H1 (cell line): Measurements from ENCODE around the gene EDC3. TPM values are rescaled to one million over a fixed set of nuclear protein-coding genes. Genes with fewer than 3 reads are reported as not detected.

ENCODE experiments used
- CTCF ChIA-PET: fragments of 300-600 bp; sonication (Branson Sonifier 250); formaldehyde crosslinking; loops from one replicate; lab custom pipeline; 2021; ENCODE audit not compliant: partially characterized antibody; lab: Charles Lee
- POLR2A ChIA-PET: fragments of 300-600 bp; sonication (Branson Sonifier 250); formaldehyde crosslinking; loops from one replicate; lab custom pipeline; 2021; ENCODE audit warnings: inconsistent platforms; ENCODE audit not compliant: partially characterized antibody; lab: Charles Lee
- DNase-seq, 2 experiments: peaks; one replicate each; pipeline versions ENCODE4 v3.0.0 to v3.0.0-alpha.2; 2010 to 2022; ENCODE audit warnings: low spot score in 2 of 2, low read depth in 1 of 2, mixed read lengths in 1 of 2
- FAIRE-seq: peaks from 2 replicates; lab custom pipeline; 2011; peaks lifted over from hg19 to GRCh38; lab: Jason Lieb, UNC
- H2AFZ ChIP-seq: 2 replicates; pipeline ENCODE4 v1.8.1; 2012; ENCODE audit warnings: low read length, inconsistent platforms
- H2AK5ac ChIP-seq: 2 replicates; pipeline ENCODE4 v1.6.1; 2013; ENCODE audit warnings: low read depth, low read length
- H2BK120ac ChIP-seq: replicated peaks from 2 replicates; pipeline ENCODE3; 2013; ENCODE audit warnings: low read depth, low read length, inconsistent platforms
- H2BK12ac ChIP-seq: 2 replicates; pipeline ENCODE4 v1.6.1; 2013; ENCODE audit warnings: low read depth, low read length
- H2BK15ac ChIP-seq: 2 replicates; pipeline ENCODE4 v1.6.1; 2013; ENCODE audit warnings: low read length
- H2BK20ac ChIP-seq: 2 replicates; pipeline ENCODE4 v1.6.1; 2013; ENCODE audit warnings: low read length
- H2BK5ac ChIP-seq: 2 replicates; pipeline ENCODE4 v1.6.1; 2013; ENCODE audit warnings: low read depth, low read length
- H3K14ac ChIP-seq: 2 replicates; pipeline ENCODE4 v1.6.1; 2013; ENCODE audit warnings: inconsistent platforms; ENCODE audit not compliant: insufficient read length
- H3K18ac ChIP-seq: 2 replicates; pipeline ENCODE4 v1.6.1; 2013; ENCODE audit warnings: low read length; ENCODE audit errors: extremely low read depth
- H3K23ac ChIP-seq: 2 replicates; pipeline ENCODE4 v1.6.1; 2013; ENCODE audit warnings: inconsistent platforms; ENCODE audit not compliant: insufficient read length
- H3K23me2 ChIP-seq: 2 replicates; pipeline ENCODE4 v1.6.1; 2013; ENCODE audit warnings: low read depth, low read length
- H3K27ac ChIP-seq: 2 replicates; pipeline ENCODE4 v1.6.1; 2011; ENCODE audit warnings: low read depth, low read length, inconsistent platforms
- H3K27me3 ChIP-seq, 4 experiments: replicated peaks in 1 of 4; 1 replicate in 1 of 4; 2 replicates in 3 of 4; pipeline versions ENCODE4 v1.6.1 to v1.8.1; 2011 to 2013; ENCODE audit warnings: low read length in 3 of 4, mild to moderate bottlenecking in 3 of 4, inconsistent platforms in 2 of 4, mixed read lengths in 2 of 4, moderate library complexity in 1 of 4; ENCODE audit not compliant: control insufficient read depth in 3 of 4, insufficient read depth in 3 of 4; ENCODE audit errors: extremely low read depth in 1 of 4
- H3K36me3 ChIP-seq, 4 experiments: 2 replicates each; pipeline versions ENCODE4 v1.6.1 to v1.8.1; 2011 to 2013; ENCODE audit warnings: mild to moderate bottlenecking in 4 of 4, low read length in 3 of 4, moderate library complexity in 2 of 4, control low read depth in 1 of 4, inconsistent platforms in 1 of 4; ENCODE audit not compliant: insufficient read depth in 4 of 4, control insufficient read depth in 2 of 4
- H3K4ac ChIP-seq: replicated peaks from 2 replicates; pipeline ENCODE3; 2013; ENCODE audit warnings: low read length, low read depth, mixed read lengths, inconsistent platforms; ENCODE audit not compliant: insufficient read length
- H3K4me1 ChIP-seq, 4 experiments: replicated peaks in 1 of 4; 1 replicate in 1 of 4; 2 replicates in 3 of 4; pipeline versions ENCODE4 v1.6.1 to v1.8.1; 2011 to 2013; ENCODE audit warnings: low read length in 3 of 4, inconsistent platforms in 2 of 4, mixed read lengths in 1 of 4; ENCODE audit not compliant: insufficient read depth in 4 of 4, control insufficient read depth in 3 of 4
- H3K4me2 ChIP-seq, 2 experiments: 2 replicates each; pipeline versions ENCODE4 v1.6.1 to v1.8.1; 2011 to 2013; ENCODE audit warnings: low read depth in 2 of 2, low read length in 2 of 2, control low read depth in 1 of 2, inconsistent platforms in 1 of 2, mild to moderate bottlenecking in 1 of 2; ENCODE audit not compliant: insufficient read depth in 1 of 2
- H3K4me3 ChIP-seq, 4 experiments: fragments of 200-600, 300-600 bp in 1 of 4; sonication (generic), shearing (Covaris generic), sonication (Bioruptor Twin) in 1 of 4; 2 replicates each; pipeline versions ENCODE4 v1.5.1 to v1.8.1; 2011 to 2016; ENCODE audit warnings: low read length in 4 of 4, low read depth in 3 of 4, control low read depth in 2 of 4, inconsistent platforms in 2 of 4, mild to moderate bottlenecking in 2 of 4, mixed read lengths in 1 of 4, moderate library complexity in 1 of 4; ENCODE audit not compliant: insufficient read depth in 2 of 4; ENCODE audit errors: extremely low read depth in 1 of 4
- H3K56ac ChIP-seq: replicated peaks from 2 replicates; pipeline ENCODE3; 2013; ENCODE audit warnings: low read depth, mild to moderate bottlenecking, mixed read lengths, low read length, inconsistent platforms; ENCODE audit not compliant: insufficient read length
- H3K79me1 ChIP-seq: 2 replicates; pipeline ENCODE4 v1.6.1; 2013; ENCODE audit warnings: low read depth, low read length, control low read depth
- H3K79me2 ChIP-seq, 2 experiments: 2 replicates each; pipeline versions ENCODE4 v1.6.1 to v1.8.1; 2012 to 2013; ENCODE audit warnings: low read length in 2 of 2, mild to moderate bottlenecking in 2 of 2, inconsistent platforms in 1 of 2; ENCODE audit not compliant: insufficient read depth in 2 of 2, control insufficient read depth in 1 of 2
- H3K9ac ChIP-seq, 4 experiments: replicated peaks in 1 of 4; 1 replicate in 1 of 4; 2 replicates in 3 of 4; pipeline versions ENCODE4 v1.6.1 to v1.8.1; 2011 to 2013; ENCODE audit warnings: low read depth in 3 of 4, low read length in 3 of 4, control low read depth in 2 of 4, mild to moderate bottlenecking in 2 of 4, moderate library complexity in 2 of 4, inconsistent platforms in 1 of 4; ENCODE audit errors: extremely low read depth in 1 of 4
- H3K9me3 ChIP-seq, 2 experiments: 2 replicates each; pipeline versions ENCODE4 v1.6.1 to v1.8.1; 2012 to 2013; ENCODE audit warnings: mild to moderate bottlenecking in 2 of 2, moderate library complexity in 2 of 2, control low read depth in 1 of 2, inconsistent platforms in 1 of 2, low read depth in 1 of 2, low read length in 1 of 2, mixed read lengths in 1 of 2; ENCODE audit not compliant: insufficient read depth in 2 of 2
- H4K20me1 ChIP-seq, 2 experiments: replicated peaks in 1 of 2; 2 replicates each; pipeline versions ENCODE3 to v1.8.1; 2011 to 2013; ENCODE audit warnings: inconsistent platforms in 2 of 2, low read length in 2 of 2, mild to moderate bottlenecking in 1 of 2; ENCODE audit not compliant: insufficient read depth in 2 of 2, control insufficient read depth in 1 of 2
- H4K5ac ChIP-seq: 2 replicates; pipeline ENCODE4 v1.6.1; 2013; ENCODE audit warnings: low read length, low read depth, mixed read lengths, inconsistent platforms; ENCODE audit not compliant: insufficient read length
- H4K8ac ChIP-seq: 2 replicates; pipeline ENCODE4 v1.8.0; 2013; ENCODE audit warnings: mild to moderate bottlenecking, moderate library complexity, low read length, inconsistent platforms; ENCODE audit not compliant: insufficient read depth; ENCODE audit errors: extremely low read depth
- H4K91ac ChIP-seq: replicated peaks from 2 replicates; pipeline ENCODE3; 2013; ENCODE audit warnings: low read length, mixed read lengths, inconsistent platforms; ENCODE audit not compliant: insufficient read length
- CBX5 ChIP-seq: fragments of 300-800, 300-1000 bp; sonication (generic); IDR thresholded peaks from 2 replicates; pipeline ENCODE4 v1.7.1; 2016; ENCODE audit warnings: antibody characterized with exemption, low read length, low read depth
- CTBP2 ChIP-seq: IDR thresholded peaks from 2 replicates; pipeline ENCODE4 v1.7.0; 2011; ENCODE audit warnings: borderline replicate concordance, mild to moderate bottlenecking, moderate library complexity, mixed read lengths, low read length; ENCODE audit not compliant: insufficient read depth, insufficient read length
- MAFK ChIP-seq: IDR thresholded peaks from 2 replicates; pipeline ENCODE4 v1.6.1; 2012; ENCODE audit warnings: low read depth, mild to moderate bottlenecking, improper control_type of control experiment, low read length
- SAP30 ChIP-seq: fragments of 300-600 bp; sonication (generic); IDR thresholded peaks from 2 replicates; pipeline ENCODE4 v1.7.1; 2012; ENCODE audit warnings: low read length, moderate library complexity, mild to moderate bottlenecking, inconsistent platforms; ENCODE audit not compliant: insufficient read depth, insufficient replicate concordance
- SIRT6 ChIP-seq: IDR thresholded peaks from one replicate; pipeline ENCODE4 v1.7.1; 2012; ENCODE audit warnings: low read length, inconsistent platforms
- SIX5 ChIP-seq: IDR thresholded peaks from 2 replicates; pipeline ENCODE4 v1.6.1; 2011; ENCODE audit warnings: mild to moderate bottlenecking, low read depth, low read length
- SRF ChIP-seq: IDR thresholded peaks from 2 replicates; pipeline ENCODE4 v1.6.1; 2011; ENCODE audit warnings: mild to moderate bottlenecking, low read depth, low read length, moderate library complexity
- SUZ12 ChIP-seq: fragments of 200-600 bp; sonication (generic); IDR thresholded peaks from 2 replicates; pipeline ENCODE4 v1.6.1; 2012; ENCODE audit warnings: mild to moderate bottlenecking, inconsistent platforms, low read length, moderate library complexity, mixed read lengths
- TBP ChIP-seq: IDR thresholded peaks from 2 replicates; pipeline ENCODE4 v1.6.1; 2011; ENCODE audit warnings: low read depth, low read length, improper control_type of control experiment
- YY1 ChIP-seq: IDR thresholded peaks from 2 replicates; pipeline ENCODE4 v1.6.1; 2011; ENCODE audit warnings: low read depth, mild to moderate bottlenecking, low read length
- ZNF274 ChIP-seq: IDR thresholded peaks from 2 replicates; pipeline ENCODE4 v1.7.0; 2012; ENCODE audit warnings: low read length, borderline replicate concordance; ENCODE audit errors: extremely low read depth
- WGBS, 2 experiments: shearing (Covaris generic) in 1 of 2; methylation state at CpG; one replicate each; pipeline versions ENCODE4 v1.1.6 to v1.1.7; 2013 to 2015; ENCODE audit warnings: low lambda C conversion rate in 2 of 2, mixed read lengths in 2 of 2, inconsistent platforms in 1 of 2, low coverage in 1 of 2, missing lambda C conversion rate in 1 of 2; ENCODE audit not compliant: insufficient replicate concordance in 2 of 2, insufficient coverage in 1 of 2, insufficient read length in 1 of 2; ENCODE audit errors: extremely low coverage in 1 of 2, missing lambda C conversion rate in 1 of 2; 5-methylcytosine and 5-hydroxymethylcytosine counted together
- polyA plus RNA-seq, 7 experiments: library from polyadenylated mRNA; depleted of rRNA in 3 of 7; stranded (reverse) in 5 of 7; unstranded in 2 of 7; fragments of >200 nt in 5 of 7; fragments of 200-250 nt in 2 of 7; gene quantifications; 1 replicate in 5 of 7; 2 replicates in 1 of 7; 4 replicates in 1 of 7; pipeline versions ENCODE4 v1.2.1 to v1.2.3, GENCODE V29; 2011 to 2013; ENCODE audit warnings: missing spikeins in 2 of 7, mixed read lengths in 2 of 7
- total RNA-seq: library from RNA; stranded (reverse); fragmentation: NEBNext Ultra II Directional; extraction: Animal tissue kit (Norgen Biotek cat#: 25700); gene quantifications from 2 replicates; pipeline ENCODE4 v1.2.1, GENCODE V29; 2021
- TF ChIP-seq, protein P1 (sequence below), 3 experiments: IDR thresholded peaks; 1 replicate in 2 of 3; 2 replicates in 1 of 3; pipeline versions ENCODE4 v1.5.1 to v1.6.1; 2011; ENCODE audit warnings: low read length in 3 of 3, mild to moderate bottlenecking in 3 of 3, inconsistent platforms in 2 of 3, low read depth in 1 of 3, moderate library complexity in 1 of 3; ENCODE audit not compliant: insufficient read depth in 1 of 3; ENCODE audit errors: control extremely low read depth in 1 of 3

The EDC3 gene
- total and polyA plus RNA-seq, 2 of the 8 experiments (the other 6 are each of a cell fraction or from before 2014, with no cell fraction given), result 45.0 to 50.8 TPM

GRCh38 chr15:74669627-74670026 lies 26.2 kb downstream of the EDC3 start:
- H3K27me3 ChIP-seq, result no peaks in the 10 kb centered on the region
- H3K4me2 ChIP-seq, result no peak overlapping the region
- H3K36me3 ChIP-seq, result peaks cover 7 to 17% (median 12%) of the 10 kb centered on the region in 4 experiments; a peak in 5 of 8 replicates
- peaks cover 0 to 3% of the 10 kb centered on the region in 2 experiments for H4K20me1 ChIP-seq
- H3K4me1 ChIP-seq, result 0 out of 7 replicates have a peak, but pooled peaks cover 0 to 2% (median 0%) of the 10 kb centered on the region in 4 experiments
- FAIRE-seq, result no peak
- H3K9me3 ChIP-seq, result no peaks in the 10 kb centered on the region
- H2BK120ac ChIP-seq, result no peak overlapping the region
- H3K79me1 ChIP-seq, result peaks cover 3% of the 10 kb centered on the region; the same call in 1 of the 2 replicates
- H3K18ac ChIP-seq, result no peak overlapping the region
- no peak overlapping the region for H3K56ac ChIP-seq
- H2BK12ac ChIP-seq, result no peak overlapping the region
- CTCF ChIA-PET, result interaction anchor here (0.7 to 2.4 kb wide), 6 partner anchors 17 to 295 kb away, joined by 3 to 14 read pairs (median 3); no protein-coding TSS in a partner anchor
- H3K4ac ChIP-seq, result no peak overlapping the region
- H2AK5ac ChIP-seq, result no peak overlapping the region
- no peak overlapping the region for H3K23ac ChIP-seq
- H3K23me2 ChIP-seq, result no peaks in the 10 kb centered on the region
- no peak overlapping the region for H4K8ac ChIP-seq
- H3K27ac ChIP-seq, result no peak overlapping the region
- H3K9ac ChIP-seq, result no peak overlapping the region
- H2BK20ac ChIP-seq, result no peak overlapping the region
- WGBS, 2 experiments, result 97% methylated on average over 3 of the region's 4 CpGs; no CpG with 5 or more reads in 1 of the 2 experiments
- no peak overlapping the region for H3K14ac ChIP-seq
- no peak overlapping the region for H2AFZ ChIP-seq
- POLR2A ChIA-PET, result interaction anchor here (0.6 to 1.9 kb wide), 2 partner anchors 15 to 17 kb away, joined by 3 to 6 read pairs; no protein-coding TSS in a partner anchor
- no peak for DNase-seq
- H2BK5ac ChIP-seq, result no peak overlapping the region
- H2BK15ac ChIP-seq, result no peak overlapping the region
- no peaks in the 10 kb centered on the region for H3K79me2 ChIP-seq
- no peak overlapping the region for H4K91ac ChIP-seq
- no peak overlapping the region for H4K5ac ChIP-seq
- H3K4me3 ChIP-seq, result no peak overlapping the region
- TF ChIP-seq SIX5 (no peak), SRF (no peak), ZNF274 (no peak), SUZ12 (no peak), MAFK (no peak), YY1 (no peak), SIRT6 (no peak), SAP30 (no peak), CBX5 (no peak), CTBP2 (no peak), TBP (no peak)
- TF ChIP-seq, protein P1, sequence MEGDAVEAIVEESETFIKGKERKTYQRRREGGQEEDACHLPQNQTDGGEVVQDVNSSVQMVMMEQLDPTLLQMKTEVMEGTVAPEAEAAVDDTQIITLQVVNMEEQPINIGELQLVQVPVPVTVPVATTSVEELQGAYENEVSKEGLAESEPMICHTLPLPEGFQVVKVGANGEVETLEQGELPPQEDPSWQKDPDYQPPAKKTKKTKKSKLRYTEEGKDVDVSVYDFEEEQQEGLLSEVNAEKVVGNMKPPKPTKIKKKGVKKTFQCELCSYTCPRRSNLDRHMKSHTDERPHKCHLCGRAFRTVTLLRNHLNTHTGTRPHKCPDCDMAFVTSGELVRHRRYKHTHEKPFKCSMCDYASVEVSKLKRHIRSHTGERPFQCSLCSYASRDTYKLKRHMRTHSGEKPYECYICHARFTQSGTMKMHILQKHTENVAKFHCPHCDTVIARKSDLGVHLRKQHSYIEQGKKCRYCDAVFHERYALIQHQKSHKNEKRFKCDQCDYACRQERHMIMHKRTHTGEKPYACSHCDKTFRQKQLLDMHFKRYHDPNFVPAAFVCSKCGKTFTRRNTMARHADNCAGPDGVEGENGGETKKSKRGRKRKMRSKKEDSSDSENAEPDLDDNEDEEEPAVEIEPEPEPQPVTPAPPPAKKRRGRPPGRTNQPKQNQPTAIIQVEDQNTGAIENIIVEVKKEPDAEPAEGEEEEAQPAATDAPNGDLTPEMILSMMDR (IDR thresholded peaks at IDR 0.05; ENCODE audit: control extremely low read depth in 1 of 3, insufficient read depth in 1 of 3, low read depth in 1 of 3, low read length in 3 of 3), result no peak
